NCI-H748 (cell line): ENCODE results near the gene PTCH2.
"Not testable (repeated sequence)": the region's sequence is repeated elsewhere in the genome, so short reads cannot be mapped to it uniquely, and the experiment has no call there.

Source experiments
- DNase-seq: peaks from one replicate; lab custom pipeline; 2025; ENCODE audit not compliant: unreplicated experiment; lab: John Stamatoyannopoulos, UW

Gene PTCH2

DNA sequence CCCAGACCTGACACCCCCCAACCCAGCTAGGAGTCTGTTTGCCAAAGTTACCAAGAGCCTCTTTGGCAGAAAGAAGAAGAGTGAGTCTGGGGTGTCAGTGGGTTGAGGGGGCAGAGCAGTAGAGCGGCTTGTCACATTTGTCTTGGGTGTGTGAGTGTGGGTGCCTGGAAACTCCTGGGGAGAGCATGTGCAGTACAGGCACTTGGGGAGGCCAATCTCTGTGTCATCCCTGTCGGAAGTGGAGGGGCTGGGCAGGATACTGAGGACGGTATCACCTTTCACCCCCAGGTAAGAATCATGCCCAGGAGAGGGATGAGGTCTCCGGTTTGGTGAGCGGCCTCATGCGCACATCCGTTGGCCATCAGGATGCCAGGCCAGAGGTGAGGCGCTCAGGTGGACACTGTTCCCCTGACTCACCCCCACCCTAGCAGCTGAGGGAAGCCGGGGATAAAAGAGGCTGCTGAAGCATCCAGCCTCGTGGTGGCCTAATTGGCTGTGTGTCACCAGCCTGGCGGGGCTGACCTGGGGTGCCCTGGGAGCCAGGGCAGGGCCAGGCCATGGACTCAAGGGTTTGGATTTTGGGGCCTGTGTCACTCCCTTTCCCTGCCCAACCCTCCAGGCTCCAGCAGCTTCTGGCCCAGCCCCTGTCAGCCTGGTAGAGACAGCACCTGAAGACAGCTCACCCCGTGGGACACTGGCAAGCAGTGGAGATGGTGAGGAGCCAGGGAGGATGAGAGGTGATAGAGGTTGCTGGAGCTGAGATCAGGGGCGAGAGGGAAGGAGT is 39.5 kb downstream of the PTCH2 start:
- DNase-seq = no peak

DNA sequence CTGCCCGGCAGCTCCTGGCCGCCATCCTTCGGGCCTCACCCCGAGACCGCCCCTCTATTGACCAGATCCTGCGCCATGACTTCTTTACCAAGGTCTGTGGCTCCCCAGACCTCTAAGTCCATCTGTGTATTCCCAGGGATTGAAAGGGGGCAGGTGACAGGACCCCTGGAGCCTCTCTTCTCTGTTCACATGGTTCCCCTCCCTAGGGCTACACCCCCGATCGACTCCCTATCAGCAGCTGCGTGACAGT is 40.1 kb downstream of the PTCH2 start:
- no peak for DNase-seq

DNA sequence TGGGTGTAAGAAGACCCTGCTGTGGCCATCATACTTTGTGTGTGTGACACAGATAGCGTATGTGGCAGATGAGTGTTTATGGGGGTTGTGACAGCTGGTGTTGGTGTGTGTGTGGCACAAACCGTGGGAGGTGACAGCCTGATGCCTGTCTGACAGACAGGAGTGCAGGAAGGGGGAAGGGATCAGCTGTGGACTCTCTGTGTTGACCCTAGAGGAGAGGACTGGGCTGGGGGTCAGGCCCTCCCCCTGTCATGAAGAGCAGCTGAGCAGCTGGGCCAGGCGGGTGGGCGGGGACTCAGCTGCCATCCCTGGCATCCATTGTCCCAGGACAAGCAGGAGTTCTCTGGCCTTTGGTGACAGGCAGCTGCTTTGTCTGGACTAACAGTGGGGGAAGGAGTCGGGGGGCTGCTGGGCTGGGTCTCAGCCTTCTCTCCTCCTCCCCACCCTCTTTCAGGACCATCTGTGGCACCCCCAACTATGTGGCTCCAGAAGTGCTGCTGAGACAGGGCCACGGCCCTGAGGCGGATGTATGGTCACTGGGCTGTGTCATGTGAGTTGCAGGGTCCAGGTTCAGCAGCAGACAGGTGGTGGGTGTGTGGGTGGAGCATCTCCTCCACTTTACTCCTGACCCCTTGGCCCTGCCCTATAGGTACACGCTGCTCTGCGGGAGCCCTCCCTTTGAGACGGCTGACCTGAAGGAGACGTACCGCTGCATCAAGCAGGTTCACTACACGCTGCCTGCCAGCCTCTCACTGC is 40.6 kb downstream of the PTCH2 start:
- no peak for DNase-seq

DNA sequence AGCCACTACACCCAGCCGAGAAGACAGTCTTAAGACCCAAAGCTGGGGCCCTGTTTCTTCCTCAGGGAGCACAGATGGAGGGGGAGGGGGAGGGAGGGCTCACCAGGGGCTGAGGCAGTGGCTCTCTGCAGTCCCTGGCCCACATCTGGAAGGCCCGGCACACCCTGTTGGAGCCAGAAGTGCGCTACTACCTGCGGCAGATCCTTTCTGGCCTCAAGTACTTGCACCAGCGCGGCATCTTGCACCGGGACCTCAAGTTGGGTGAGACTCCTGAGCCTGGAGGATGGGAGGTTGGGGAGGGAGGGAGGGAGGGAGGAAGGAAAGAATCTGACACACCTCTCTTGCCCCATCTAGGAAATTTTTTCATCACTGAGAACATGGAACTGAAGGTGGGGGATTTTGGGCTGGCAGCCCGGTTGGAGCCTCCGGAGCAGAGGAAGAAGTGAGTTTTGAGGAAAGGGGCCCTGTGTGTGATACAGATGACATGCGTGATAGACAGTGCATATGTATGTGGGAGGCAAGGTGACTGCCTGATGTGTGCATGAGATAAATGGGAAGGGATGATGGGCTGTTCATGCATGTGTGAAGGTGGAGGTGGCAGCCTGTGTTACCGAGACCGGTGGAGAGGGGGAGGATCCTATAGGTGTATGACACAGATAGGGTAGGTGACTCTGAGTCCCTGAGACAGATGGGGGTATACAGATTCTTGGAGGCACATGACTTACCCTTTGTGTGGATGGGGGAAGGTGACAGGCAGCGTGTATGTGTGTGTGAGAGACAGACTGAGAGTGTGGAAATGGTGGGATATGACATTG is 41.4 kb downstream of the PTCH2 start:
- DNase-seq = no peak

DNA sequence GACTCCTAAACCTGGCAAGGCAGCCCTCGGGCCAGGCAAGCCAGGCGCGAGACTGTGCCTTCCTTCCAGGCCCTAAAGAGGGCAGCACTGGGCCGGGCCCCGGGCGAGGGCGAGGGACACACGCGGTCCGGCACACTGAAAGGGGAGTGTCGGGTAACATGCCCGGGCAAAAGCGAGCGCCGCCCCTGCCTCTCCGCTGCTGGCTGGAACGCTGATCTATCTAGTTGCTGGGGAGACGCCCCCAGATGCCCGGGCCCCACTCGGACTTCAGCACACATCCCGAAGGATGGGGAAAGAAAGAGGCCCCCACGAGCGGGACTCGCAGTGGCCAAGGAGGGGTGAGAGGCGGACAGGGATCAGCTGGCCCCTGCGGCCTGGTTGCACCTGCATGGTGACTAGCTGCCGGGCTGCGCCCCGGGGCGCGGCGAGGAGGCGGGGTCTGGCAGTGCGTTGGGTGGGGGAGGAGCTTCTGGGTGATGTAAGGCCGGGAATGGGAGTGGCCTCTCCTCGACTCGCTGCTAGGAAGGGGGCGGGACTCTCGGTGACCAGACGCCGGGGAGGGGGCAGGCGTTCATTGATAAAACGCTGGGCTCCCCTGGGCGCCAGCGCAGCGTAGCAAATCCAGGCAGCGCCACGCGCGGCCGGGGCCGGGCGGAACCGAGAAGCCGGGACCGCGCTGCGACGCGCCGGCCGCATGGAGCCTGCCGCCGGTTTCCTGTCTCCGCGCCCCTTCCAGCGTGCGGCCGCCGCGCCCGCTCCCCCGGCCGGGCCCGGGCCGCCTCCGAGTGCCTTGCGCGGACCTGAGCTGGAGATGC is 43.1 kb downstream of the PTCH2 start, which contains the start of gene PLK3:
Gene PLK3 (plus strand): TSS at position 608 of the 815 bp plus-strand sequence. CDS start 87 bp downstream, at position 695.
- DNase-seq = peak; percentile 97

DNA sequence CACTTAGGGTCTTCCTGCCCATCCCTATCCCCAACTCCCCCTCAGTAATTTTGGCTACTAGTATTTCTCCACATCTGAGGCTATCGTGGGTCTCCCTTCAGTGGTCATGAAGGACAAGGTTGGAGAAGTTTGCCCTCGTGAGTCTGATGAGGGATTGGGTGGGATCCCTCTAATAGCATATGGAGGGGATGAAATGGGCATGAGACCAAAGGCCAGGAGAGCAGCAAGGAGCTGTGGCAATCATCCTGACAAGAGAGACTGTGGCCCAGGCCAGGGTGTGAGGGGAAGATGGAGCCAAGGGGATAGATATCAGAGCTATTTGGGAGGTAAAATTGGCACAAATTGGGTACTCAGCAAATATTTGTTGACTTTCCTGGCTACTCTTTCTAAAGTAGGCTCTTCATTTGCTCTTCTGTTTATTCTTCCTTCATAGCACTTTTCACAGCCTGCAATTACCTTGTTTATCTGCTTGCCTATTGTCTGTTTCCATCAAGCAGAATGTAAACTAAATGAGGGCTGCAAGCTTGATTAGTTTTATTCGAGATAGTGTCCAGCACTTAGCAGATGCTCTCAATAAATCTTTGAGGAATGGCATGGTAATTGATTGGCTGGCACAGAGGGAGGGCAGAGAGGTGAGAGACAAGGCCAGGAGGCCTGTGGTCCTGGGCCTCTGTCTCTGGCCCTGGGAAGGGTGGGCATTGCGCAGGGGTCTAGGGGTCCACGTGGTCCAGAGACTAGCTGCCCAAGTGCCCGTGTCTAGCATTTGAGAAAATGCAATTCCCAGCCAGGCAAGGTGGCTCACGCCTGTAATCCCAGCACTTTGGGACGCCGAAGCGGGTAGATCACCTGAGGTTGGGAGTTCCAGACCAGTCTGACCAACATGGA is 44.3 kb downstream of the PTCH2 start:
- DNase-seq = peak; percentile 85

DNA sequence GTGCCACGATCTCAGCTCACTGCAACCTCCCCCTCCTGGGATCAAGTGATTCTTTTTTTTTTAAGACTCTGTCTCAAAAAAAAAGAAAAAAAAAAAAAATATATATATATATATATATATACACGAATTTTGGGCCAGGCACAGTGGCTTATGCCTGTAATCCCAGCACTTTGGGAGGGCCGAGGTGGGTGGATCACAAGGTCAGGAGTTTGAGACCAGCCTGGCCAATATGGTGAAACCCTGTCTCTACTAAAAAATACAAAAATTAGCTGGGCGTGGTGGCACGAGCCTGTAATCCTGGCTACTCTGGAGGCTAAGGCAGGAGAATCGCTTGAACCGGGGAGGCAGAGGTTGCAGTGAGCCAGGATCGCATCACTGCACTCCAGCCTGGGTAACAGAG is 45.2 kb downstream of the PTCH2 start:
- not testable (repeated sequence) for DNase-seq

DNA sequence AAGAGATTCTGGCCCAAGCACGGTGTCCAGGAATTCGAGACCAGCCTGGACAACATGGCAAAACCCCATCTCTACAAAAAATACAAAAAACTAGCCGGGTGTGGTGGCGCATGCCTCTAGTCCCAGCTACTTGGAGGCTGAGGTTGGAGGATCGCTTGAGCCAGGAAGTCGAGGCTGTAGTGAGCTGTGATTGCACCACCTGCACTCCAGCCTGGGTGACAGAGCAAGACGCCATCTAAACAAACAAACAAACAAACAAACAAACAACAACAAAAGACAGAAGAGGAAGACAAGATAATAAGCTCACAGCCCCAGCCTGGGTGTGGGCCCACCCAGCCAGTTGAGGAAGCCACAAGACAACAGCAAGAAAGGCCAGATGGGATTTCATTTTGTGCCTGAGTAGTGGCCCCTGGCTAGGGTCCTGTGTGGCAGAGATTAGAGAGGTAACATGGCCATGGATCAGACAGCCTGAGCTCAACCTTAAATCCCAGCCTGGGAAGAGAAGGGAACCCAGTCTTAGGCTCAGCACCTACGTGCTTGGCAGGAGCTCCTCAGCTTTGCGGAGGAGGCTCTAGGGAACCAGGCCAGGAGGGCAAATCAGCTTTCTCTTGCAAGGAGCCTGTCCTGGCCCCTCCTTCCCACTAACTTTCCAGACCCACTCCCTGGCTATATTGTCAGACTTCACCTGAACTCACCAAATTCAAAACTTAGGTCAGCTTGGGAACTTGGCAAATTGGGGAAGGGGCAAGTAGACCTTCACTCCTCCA is 50.1 kb downstream of the PTCH2 start:
- no peak for DNase-seq

DNA sequence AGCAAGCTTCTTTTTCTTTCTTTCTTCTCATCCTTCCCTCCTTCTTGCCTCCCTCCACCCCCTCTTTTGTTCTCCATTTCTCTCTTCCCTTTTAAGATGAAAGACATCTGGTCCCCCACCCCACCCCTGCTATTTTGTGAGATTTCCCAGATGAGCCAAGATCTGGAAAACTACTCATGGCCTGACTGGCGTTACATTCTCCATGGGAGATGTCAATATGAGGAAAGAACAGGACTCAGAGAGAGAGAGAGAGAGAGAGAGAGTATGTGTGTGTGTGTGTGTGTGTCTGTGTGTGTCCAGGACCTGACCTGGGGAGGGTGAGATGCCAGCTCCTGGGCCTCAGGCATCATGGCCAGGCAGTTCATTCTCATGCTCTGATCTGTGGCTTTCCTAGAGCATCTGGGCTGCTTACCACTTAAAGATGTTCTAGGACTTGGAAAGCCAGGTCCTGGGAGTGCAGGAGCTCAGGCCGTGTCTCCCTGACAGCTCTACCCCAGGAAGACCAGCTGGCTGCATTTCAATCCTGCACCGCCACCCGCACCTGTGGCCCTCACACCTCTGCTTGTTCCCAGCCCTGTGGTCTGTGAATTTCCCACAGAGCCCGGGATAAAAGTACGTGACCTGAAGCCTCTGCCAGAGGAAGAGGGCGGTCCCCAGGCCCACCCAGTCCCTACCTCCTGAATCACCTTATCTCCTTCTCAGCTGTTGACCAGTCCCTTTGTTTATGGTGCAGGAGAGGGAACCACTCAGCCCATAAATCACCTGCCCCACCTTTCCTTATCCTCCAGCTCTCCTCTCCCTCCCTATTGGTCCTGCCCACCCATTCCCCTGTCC is 51.9 kb downstream of the PTCH2 start:
- no peak for DNase-seq

DNA sequence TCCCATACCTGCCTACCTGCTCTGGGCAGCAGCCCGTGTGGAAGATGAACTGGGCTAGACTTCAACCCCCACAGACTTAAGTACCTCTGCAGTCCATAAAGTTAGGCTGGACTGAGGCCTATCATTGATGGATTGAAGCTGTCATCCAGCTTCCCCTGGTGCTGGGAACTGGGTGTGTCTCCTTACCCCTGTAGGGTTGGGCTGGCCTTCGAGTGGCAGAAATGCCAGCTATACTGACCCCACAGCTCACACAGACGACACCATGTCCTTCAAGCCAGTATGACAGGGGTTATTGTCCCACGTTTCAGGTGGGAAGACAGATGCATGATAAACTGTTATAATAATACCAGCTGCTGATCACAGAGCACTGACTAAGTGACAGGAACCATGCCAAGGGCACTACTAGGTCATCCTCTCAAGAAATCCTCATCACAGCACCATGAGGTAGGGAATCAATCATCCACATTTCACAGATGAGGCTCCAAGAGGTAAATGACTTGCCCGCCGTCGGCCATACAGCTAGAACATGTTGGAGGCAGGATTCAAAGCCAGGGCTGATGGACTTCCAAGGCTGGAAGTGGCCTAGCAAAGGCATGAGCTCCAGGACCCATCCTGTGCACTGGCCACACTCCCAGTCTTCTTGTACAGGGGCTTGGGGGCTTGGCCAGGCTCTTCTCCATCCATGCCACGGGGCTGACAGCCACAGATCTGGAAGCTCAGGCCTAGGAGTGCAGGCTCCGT is 54.8 kb downstream of the PTCH2 start, which contains the start of gene BEST4:
Gene BEST4 (minus strand): TSS at position 51 of the 741 bp plus-strand sequence. CDS start 465 bp downstream, outside the sequence.
- DNase-seq = no peak

DNA sequence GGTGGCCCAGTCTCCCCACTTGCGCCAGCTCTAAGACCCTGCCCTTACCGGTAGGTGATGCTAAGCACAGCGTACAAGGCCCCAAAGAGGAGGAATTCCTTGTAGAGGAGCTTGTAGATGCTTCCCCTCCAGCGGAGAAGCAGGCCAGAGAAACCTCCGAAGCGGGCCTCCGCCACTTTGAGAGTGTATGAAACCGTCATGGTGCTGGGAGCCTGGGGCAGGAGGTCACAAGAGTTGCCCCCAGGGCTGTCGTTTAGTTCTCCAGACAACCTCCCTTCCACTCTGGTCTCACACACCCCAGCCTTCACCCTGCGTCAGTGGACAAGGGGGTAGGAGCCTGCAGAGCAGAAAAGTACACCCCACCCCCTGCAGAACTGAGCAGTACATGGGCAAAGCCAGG is 55.5 kb downstream of the PTCH2 start:
- DNase-seq = no peak

DNA sequence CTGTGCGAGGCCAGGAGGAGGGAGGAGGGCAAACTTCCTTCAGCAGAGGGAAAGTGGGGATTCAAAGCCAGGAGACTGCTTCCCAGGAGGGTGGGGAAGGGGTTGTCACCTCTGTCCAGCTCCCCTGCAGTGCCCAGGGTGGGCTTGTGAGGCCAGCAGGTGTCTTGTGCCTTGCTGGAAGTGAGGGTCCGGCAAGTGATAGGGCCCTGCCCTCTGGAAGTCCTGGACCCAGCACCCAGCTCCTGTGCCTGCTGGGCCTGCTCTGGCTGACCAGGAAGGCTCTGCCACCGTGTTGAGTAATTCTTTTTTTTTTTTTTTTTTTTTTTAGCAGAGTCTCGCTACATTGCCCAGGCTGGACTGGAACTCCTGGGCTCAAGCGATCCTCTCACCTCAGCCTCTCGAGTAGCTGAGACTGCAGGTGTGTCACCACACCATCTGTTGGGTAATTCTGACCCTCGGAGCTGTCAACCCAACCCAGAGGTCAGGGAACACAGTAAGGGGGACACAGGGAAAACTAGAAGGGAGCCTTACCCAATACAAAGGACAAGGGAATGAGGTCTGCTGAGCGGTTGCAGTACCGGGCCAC is 56.1 kb downstream of the PTCH2 start:
- DNase-seq = no peak

DNA sequence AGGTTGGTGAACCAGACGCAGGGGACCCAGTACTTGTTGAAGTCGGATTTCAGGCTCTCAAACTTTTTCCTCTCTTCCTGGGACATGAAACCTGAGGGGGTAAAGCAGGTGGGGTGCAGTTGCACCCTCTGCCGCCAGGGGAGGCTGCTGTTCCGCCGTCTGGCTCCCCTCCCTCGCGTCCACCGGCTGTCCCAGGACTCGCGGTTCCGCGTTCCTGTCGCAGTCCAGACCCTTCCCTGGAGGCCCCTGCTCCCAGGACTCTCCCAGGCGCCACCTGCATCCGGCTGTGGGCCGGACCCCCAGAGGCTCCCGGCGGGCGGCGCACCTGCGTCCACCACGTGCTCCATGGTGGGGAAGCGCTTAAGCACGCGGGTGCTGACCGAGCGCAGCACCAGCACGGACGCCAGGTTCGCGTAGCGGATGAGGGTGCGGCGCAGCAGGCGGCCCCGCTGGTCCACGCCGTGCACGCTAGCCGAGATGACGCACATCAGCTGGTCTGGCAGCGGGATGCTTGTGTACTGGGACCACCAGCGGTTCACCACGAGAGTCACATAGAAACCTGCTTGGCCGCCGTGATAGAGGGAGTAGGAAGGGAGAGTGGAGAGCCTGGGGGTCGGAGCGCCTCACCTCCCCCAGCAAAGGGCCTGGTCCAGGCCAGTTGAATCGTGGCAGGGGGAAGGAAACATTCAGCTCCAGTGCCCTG is 56.8 kb downstream of the PTCH2 start:
- DNase-seq = no peak

DNA sequence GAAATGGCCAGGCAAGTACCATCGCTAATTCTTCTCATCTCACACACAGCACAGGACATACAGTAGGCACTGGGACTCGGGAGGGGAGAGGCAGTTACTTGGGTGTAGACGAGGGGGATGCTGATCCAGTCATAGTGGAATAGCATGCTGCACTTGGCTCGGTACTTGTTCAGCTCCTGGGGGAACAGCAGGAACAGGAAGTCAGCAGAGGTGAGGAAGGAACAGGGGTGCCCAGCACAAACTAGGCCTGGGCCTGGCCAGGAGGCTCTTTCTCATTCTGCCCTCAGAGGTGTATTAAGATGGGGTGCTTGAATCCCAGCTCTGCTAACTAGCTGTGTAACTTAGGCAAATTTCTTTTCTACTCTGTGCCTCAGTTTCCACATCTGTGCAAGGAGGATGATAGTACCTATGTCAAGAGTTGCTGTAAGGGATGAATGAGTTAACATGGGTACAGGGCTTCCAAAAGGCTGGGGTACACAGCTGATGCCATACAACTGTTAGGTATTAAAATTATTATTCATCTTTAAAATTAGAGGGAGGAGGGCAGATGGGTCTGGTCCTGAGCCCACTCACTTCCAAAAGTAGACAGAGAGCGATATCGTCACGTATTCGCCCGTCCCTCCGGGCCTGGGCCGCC is 57.4 kb downstream of the PTCH2 start:
- DNase-seq = no peak

DNA sequence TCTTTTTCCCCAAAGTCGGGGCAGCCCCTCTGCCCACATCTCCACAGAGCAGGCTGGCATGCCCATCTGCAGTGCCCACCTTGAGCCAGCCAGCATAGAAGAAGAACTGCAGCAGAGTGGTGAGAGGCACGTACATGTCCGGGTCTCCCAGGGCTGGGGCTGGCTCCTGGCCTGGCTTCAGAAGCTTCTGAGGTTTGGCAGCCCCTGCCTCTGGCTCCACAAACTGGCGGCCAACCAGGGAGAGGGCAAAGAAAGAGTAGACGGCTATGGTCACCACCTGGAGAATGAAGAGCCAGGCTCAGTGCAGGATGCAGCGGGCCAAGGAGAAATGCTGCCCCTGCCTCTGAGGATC is 58.0 kb downstream of the PTCH2 start:
- DNase-seq = no peak
